HL-60 (cell line): ENCODE data around the gene NELFA.

Experiments used
- DNase-seq, 2 experiments: peaks; one replicate each; pipeline ENCODE4 v3.0.0-alpha.2; 2010 to 2020; ENCODE audit warnings: low read depth in 1 of 2, low spot score in 1 of 2
- H3K27ac ChIP-seq: fragments of 250-450 bp; sonication (Bioruptor Pico); replicated peaks from 2 replicates; pipeline ENCODE4 v1.5.1; 2020; ENCODE audit warnings: mild to moderate bottlenecking, moderate library complexity
- H3K27me3 ChIP-seq: fragments of 250-450 bp; sonication (Bioruptor Pico); 2 replicates; pipeline ENCODE4 v1.5.1; 2021; ENCODE audit warnings: mild to moderate bottlenecking, moderate library complexity; ENCODE audit not compliant: insufficient read depth, poor library complexity, severe bottlenecking
- H3K4me3 ChIP-seq: replicated peaks from 2 replicates; pipeline ENCODE4 v1.5.1; 2011; ENCODE audit warnings: mild to moderate bottlenecking, control low read depth, low read length; ENCODE audit not compliant: insufficient read depth
- GABPA ChIP-seq: IDR thresholded peaks from 2 replicates; pipeline ENCODE4 v1.6.1; 2012; ENCODE audit warnings: low read depth
- POLR2AphosphoS5 ChIP-seq: IDR thresholded peaks from 2 replicates; pipeline ENCODE4 v1.6.1; 2012; ENCODE audit warnings: low read depth
- SPI1 ChIP-seq: IDR thresholded peaks from 2 replicates; pipeline ENCODE4 v1.6.1; 2012; ENCODE audit warnings: low read depth, mild to moderate bottlenecking, borderline replicate concordance
- TF ChIP-seq, protein P1 (sequence below): IDR thresholded peaks from one replicate; pipeline ENCODE4 v1.5.1; 2011; ENCODE audit warnings: low read length, control low read depth, inconsistent platforms; ENCODE audit not compliant: insufficient read depth
- TF ChIP-seq, protein P2 (sequence below): IDR thresholded peaks from 2 replicates; pipeline ENCODE4 v1.6.1; 2012; ENCODE audit warnings: low read depth; ENCODE audit not compliant: insufficient replicate concordance

NELFA gene

GRCh38 chr4:2046031-2046961, 37.5 kb upstream of the NELFA start:
- TF ChIP-seq, protein P1, sequence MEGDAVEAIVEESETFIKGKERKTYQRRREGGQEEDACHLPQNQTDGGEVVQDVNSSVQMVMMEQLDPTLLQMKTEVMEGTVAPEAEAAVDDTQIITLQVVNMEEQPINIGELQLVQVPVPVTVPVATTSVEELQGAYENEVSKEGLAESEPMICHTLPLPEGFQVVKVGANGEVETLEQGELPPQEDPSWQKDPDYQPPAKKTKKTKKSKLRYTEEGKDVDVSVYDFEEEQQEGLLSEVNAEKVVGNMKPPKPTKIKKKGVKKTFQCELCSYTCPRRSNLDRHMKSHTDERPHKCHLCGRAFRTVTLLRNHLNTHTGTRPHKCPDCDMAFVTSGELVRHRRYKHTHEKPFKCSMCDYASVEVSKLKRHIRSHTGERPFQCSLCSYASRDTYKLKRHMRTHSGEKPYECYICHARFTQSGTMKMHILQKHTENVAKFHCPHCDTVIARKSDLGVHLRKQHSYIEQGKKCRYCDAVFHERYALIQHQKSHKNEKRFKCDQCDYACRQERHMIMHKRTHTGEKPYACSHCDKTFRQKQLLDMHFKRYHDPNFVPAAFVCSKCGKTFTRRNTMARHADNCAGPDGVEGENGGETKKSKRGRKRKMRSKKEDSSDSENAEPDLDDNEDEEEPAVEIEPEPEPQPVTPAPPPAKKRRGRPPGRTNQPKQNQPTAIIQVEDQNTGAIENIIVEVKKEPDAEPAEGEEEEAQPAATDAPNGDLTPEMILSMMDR = no peak
- no peak for TF ChIP-seq SPI1
- no peak for TF ChIP-seq POLR2AphosphoS5
- TF ChIP-seq, protein P2, sequence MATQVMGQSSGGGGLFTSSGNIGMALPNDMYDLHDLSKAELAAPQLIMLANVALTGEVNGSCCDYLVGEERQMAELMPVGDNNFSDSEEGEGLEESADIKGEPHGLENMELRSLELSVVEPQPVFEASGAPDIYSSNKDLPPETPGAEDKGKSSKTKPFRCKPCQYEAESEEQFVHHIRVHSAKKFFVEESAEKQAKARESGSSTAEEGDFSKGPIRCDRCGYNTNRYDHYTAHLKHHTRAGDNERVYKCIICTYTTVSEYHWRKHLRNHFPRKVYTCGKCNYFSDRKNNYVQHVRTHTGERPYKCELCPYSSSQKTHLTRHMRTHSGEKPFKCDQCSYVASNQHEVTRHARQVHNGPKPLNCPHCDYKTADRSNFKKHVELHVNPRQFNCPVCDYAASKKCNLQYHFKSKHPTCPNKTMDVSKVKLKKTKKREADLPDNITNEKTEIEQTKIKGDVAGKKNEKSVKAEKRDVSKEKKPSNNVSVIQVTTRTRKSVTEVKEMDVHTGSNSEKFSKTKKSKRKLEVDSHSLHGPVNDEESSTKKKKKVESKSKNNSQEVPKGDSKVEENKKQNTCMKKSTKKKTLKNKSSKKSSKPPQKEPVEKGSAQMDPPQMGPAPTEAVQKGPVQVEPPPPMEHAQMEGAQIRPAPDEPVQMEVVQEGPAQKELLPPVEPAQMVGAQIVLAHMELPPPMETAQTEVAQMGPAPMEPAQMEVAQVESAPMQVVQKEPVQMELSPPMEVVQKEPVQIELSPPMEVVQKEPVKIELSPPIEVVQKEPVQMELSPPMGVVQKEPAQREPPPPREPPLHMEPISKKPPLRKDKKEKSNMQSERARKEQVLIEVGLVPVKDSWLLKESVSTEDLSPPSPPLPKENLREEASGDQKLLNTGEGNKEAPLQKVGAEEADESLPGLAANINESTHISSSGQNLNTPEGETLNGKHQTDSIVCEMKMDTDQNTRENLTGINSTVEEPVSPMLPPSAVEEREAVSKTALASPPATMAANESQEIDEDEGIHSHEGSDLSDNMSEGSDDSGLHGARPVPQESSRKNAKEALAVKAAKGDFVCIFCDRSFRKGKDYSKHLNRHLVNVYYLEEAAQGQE = no peak
- TF ChIP-seq GABPA = no peak
- Histone ChIP-seq H3K27me3 (peaks cover 13% of the 10 kb centered on the region), H3K4me3 (no peak overlapping the region), H3K27ac (no peak overlapping the region)
- no peak for DNase-seq

DNA sequence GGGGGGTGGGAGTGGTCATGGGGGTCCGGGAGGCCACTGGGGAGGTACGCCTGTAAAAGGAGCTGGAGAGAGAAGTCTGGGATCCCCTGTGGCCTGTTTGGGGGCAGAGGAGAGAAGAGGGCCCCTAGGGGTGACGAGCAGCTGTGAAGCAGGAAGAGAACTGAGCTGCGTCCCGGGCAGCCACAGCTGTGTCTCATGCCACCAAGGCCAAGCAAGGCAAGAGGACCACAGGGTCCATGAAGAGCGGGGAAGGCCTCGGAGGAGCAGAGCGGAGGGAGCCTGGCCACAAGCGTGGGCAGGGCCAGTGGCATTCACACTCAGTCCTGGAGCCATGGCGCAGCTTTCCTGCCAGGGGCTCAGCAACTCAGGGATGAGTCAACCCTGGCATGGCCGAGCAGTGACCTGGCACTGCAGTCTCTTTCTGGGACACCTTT, 36.8 kb upstream of the NELFA start:
- H3K27ac ChIP-seq = no peak overlapping the region
- H3K4me3 ChIP-seq = no peak overlapping the region
- no peak for DNase-seq
- TF ChIP-seq, protein P2 = no peak
- TF ChIP-seq GABPA (no peak), SPI1 (no peak), POLR2AphosphoS5 (no peak)
- TF ChIP-seq, protein P1 = no peak
- peaks cover 18% of the 10 kb centered on the region for H3K27me3 ChIP-seq

GRCh38 chr4:2044542-2045517, 36.1 kb upstream of the NELFA start:
- H3K27ac ChIP-seq = no peak overlapping the region
- H3K4me3 ChIP-seq = no peak overlapping the region
- TF ChIP-seq SPI1 = no peak
- no peak for TF ChIP-seq POLR2AphosphoS5
- TF ChIP-seq, protein P2 = no peak
- TF ChIP-seq, protein P1 = no peak
- no peak for TF ChIP-seq GABPA
- no peak for DNase-seq
- H3K27me3 ChIP-seq = peaks cover 22% of the 10 kb centered on the region
